Karpas-422 (cell line): ENCODE results near the gene ROBO1. TPM values are rescaled to one million over a fixed set of nuclear protein-coding genes. Genes with fewer than 3 reads are reported as not detected.

Experiments used
- DNase-seq: peaks from one replicate; pipeline ENCODE4 v3.0.0-alpha.2; 2015
- H2AFZ ChIP-seq: fragments of 200-600 bp; sonication (generic); 2 replicates; pipeline ENCODE4 v1.6.1; 2014; ENCODE audit warnings: antibody characterized with exemption, low read length, mixed read lengths
- H3K27ac ChIP-seq: fragments of 200-600 bp; sonication (generic); 2 replicates; pipeline ENCODE4 v1.5.1; 2014; ENCODE audit warnings: mild to moderate bottlenecking, low read length, moderate library complexity
- H3K27me3 ChIP-seq: fragments of 200-600 bp; sonication (generic); 2 replicates; pipeline ENCODE4 v1.6.1; 2014; ENCODE audit warnings: low read length, mixed read lengths
- H3K36me3 ChIP-seq: fragments of 200-600 bp; sonication (generic); 2 replicates; pipeline ENCODE4 v1.6.1; 2014; ENCODE audit warnings: low read length, mixed read lengths; ENCODE audit not compliant: insufficient read depth
- H3K4me1 ChIP-seq: fragments of 200-600 bp; sonication (generic); 2 replicates; pipeline ENCODE4 v1.6.1; 2014; ENCODE audit warnings: mild to moderate bottlenecking, low read length, mixed read lengths
- H3K4me2 ChIP-seq: fragments of 200-600 bp; sonication (generic); 2 replicates; pipeline ENCODE4 v1.6.1; 2014; ENCODE audit warnings: low read length, low read depth, mild to moderate bottlenecking; ENCODE audit not compliant: poor library complexity, severe bottlenecking
- H3K4me3 ChIP-seq: fragments of 200-600 bp; sonication (generic); 2 replicates; pipeline ENCODE4 v1.5.1; 2014; ENCODE audit warnings: mild to moderate bottlenecking, antibody characterized with exemption, low read length, mixed read lengths
- H3K79me2 ChIP-seq: fragments of 200-600 bp; sonication (generic); 2 replicates; pipeline ENCODE4 v1.6.1; 2014; ENCODE audit warnings: mild to moderate bottlenecking, low read length, mixed read lengths
- H3K9ac ChIP-seq: fragments of 200-600 bp; sonication (generic); 2 replicates; pipeline ENCODE4 v1.6.0; 2014; ENCODE audit warnings: low read length
- H3K9me2 ChIP-seq: fragments of 200-600 bp; sonication (generic), shearing (Covaris generic); replicated peaks from 2 replicates; pipeline ENCODE4 v1.6.0; 2014; ENCODE audit warnings: mild to moderate bottlenecking, low read length, moderate library complexity; ENCODE audit not compliant: insufficient read depth
- H3K9me3 ChIP-seq: fragments of 300-700, 200-600 bp; sonication (generic); 2 replicates; pipeline ENCODE4 v1.6.1; 2014; ENCODE audit warnings: low read length, mixed read lengths
- H4K20me1 ChIP-seq: fragments of 200-600 bp; sonication (generic); 2 replicates; pipeline ENCODE4 v1.6.1; 2014; ENCODE audit warnings: mild to moderate bottlenecking, antibody characterized with exemption, low read length, low read depth; ENCODE audit not compliant: insufficient read depth
- total RNA-seq: library from RNA; depleted of rRNA; stranded (reverse); fragments of >200 nt; shearing (Covaris generic); gene quantifications from 2 replicates; pipeline ENCODE4 v1.2.3, GENCODE V29; 2014; ENCODE audit warnings: low replicate concordance

The ROBO1 gene
- total RNA-seq, 1 experiment from 2014 or later, result not detected

- H3K4me2 ChIP-seq, result no peak overlapping the region
- H3K79me2 ChIP-seq, result no peaks in the 10 kb centered on the region
- H4K20me1 ChIP-seq, result no peaks in the 10 kb centered on the region
- H3K27me3 ChIP-seq, result no peaks in the 10 kb centered on the region
- H3K4me1 ChIP-seq, result no peaks in the 10 kb centered on the region
- DNase-seq, result no peak
- no peaks in the 10 kb centered on the region for H3K9me3 ChIP-seq
- no peaks in the 10 kb centered on the region for H3K9me2 ChIP-seq
- H2AFZ ChIP-seq, result no peak overlapping the region
- H3K4me3 ChIP-seq, result no peak overlapping the region
- H3K9ac ChIP-seq, result no peak overlapping the region
- H3K27ac ChIP-seq, result no peak overlapping the region
- H3K36me3 ChIP-seq, result no peaks in the 10 kb centered on the region
Measured at GRCh38 chr3:78794431-78794830, 973.4 kb downstream of the ROBO1 start.

- Histone ChIP-seq H3K9me3 (no peaks in the 10 kb centered on the region), H2AFZ (no peak overlapping the region), H3K4me1 (no peaks in the 10 kb centered on the region), H3K4me3 (no peak overlapping the region), H3K9me2 (no peaks in the 10 kb centered on the region), H3K27me3 (no peaks in the 10 kb centered on the region), H3K79me2 (no peaks in the 10 kb centered on the region), H3K9ac (no peak overlapping the region), H4K20me1 (no peaks in the 10 kb centered on the region), H3K4me2 (no peak overlapping the region), H3K27ac (no peak overlapping the region), H3K36me3 (no peaks in the 10 kb centered on the region)
- no peak for DNase-seq
Measured at GRCh38 chr3:78792733-78793132, 975.1 kb downstream of the ROBO1 start.

- no peaks in the 10 kb centered on the region for H3K79me2 ChIP-seq
- no peak overlapping the region for H2AFZ ChIP-seq
- no peaks in the 10 kb centered on the region for H3K9me2 ChIP-seq
- no peak overlapping the region for H3K4me3 ChIP-seq
- no peaks in the 10 kb centered on the region for H3K4me1 ChIP-seq
- no peaks in the 10 kb centered on the region for H4K20me1 ChIP-seq
- no peak overlapping the region for H3K9ac ChIP-seq
- H3K4me2 ChIP-seq, result no peak overlapping the region
- H3K27me3 ChIP-seq, result no peaks in the 10 kb centered on the region
- DNase-seq, result no peak
- no peak overlapping the region for H3K27ac ChIP-seq
- H3K9me3 ChIP-seq, result no peaks in the 10 kb centered on the region
- no peaks in the 10 kb centered on the region for H3K36me3 ChIP-seq
Measured at GRCh38 chr3:78792212-78792611, 975.6 kb downstream of the ROBO1 start.

- H3K4me2 ChIP-seq, result no peak overlapping the region
- no peaks in the 10 kb centered on the region for H3K79me2 ChIP-seq
- H4K20me1 ChIP-seq, result no peaks in the 10 kb centered on the region
- H3K4me3 ChIP-seq, result no peak overlapping the region
- no peaks in the 10 kb centered on the region for H3K27me3 ChIP-seq
- no peak overlapping the region for H2AFZ ChIP-seq
- no peaks in the 10 kb centered on the region for H3K36me3 ChIP-seq
- DNase-seq, result no peak
- no peak overlapping the region for H3K27ac ChIP-seq
- H3K9me2 ChIP-seq, result no peaks in the 10 kb centered on the region
- no peaks in the 10 kb centered on the region for H3K4me1 ChIP-seq
- H3K9me3 ChIP-seq, result no peaks in the 10 kb centered on the region
- no peak overlapping the region for H3K9ac ChIP-seq
Measured at GRCh38 chr3:78791753-78792152, 976.0 kb downstream of the ROBO1 start.

GRCh38 chr3:78788839-78789238 is 979.0 kb downstream of the ROBO1 start:
- H3K27me3 ChIP-seq, result no peaks in the 10 kb centered on the region
- H3K4me3 ChIP-seq, result no peak overlapping the region
- no peaks in the 10 kb centered on the region for H3K79me2 ChIP-seq
- no peak overlapping the region for H2AFZ ChIP-seq
- no peaks in the 10 kb centered on the region for H4K20me1 ChIP-seq
- H3K9ac ChIP-seq, result no peak overlapping the region
- H3K9me3 ChIP-seq, result no peaks in the 10 kb centered on the region
- H3K4me1 ChIP-seq, result no peaks in the 10 kb centered on the region
- no peaks in the 10 kb centered on the region for H3K36me3 ChIP-seq
- no peak overlapping the region for H3K4me2 ChIP-seq
- no peak overlapping the region for H3K27ac ChIP-seq
- no peak for DNase-seq
- no peaks in the 10 kb centered on the region for H3K9me2 ChIP-seq

GRCh38 chr3:78785004-78785403 is 982.8 kb downstream of the ROBO1 start:
- Histone ChIP-seq H3K27me3 (no peaks in the 10 kb centered on the region), H3K79me2 (no peaks in the 10 kb centered on the region), H3K9me2 (no peaks in the 10 kb centered on the region), H3K36me3 (no peaks in the 10 kb centered on the region), H3K4me2 (no peak overlapping the region), H3K27ac (no peak overlapping the region), H4K20me1 (no peaks in the 10 kb centered on the region), H3K9ac (no peak overlapping the region), H2AFZ (no peak overlapping the region), H3K4me1 (no peaks in the 10 kb centered on the region), H3K9me3 (no peaks in the 10 kb centered on the region), H3K4me3 (no peak overlapping the region)
- DNase-seq, result no peak

GRCh38 chr3:78781351-78781750 is 986.4 kb downstream of the ROBO1 start:
- Histone ChIP-seq H3K27me3 (no peaks in the 10 kb centered on the region), H3K4me3 (no peak overlapping the region), H3K9ac (no peak overlapping the region), H3K9me3 (no peaks in the 10 kb centered on the region), H3K9me2 (no peaks in the 10 kb centered on the region), H3K79me2 (no peaks in the 10 kb centered on the region), H3K36me3 (no peaks in the 10 kb centered on the region), H3K4me2 (no peak overlapping the region), H4K20me1 (no peaks in the 10 kb centered on the region), H3K27ac (no peak overlapping the region), H2AFZ (no peak overlapping the region), H3K4me1 (no peaks in the 10 kb centered on the region)
- no peak for DNase-seq

- no peak overlapping the region for H3K4me2 ChIP-seq
- H3K9me3 ChIP-seq, result no peaks in the 10 kb centered on the region
- H3K27ac ChIP-seq, result no peak overlapping the region
- no peaks in the 10 kb centered on the region for H3K9me2 ChIP-seq
- no peak overlapping the region for H3K4me3 ChIP-seq
- no peaks in the 10 kb centered on the region for H3K79me2 ChIP-seq
- no peaks in the 10 kb centered on the region for H3K4me1 ChIP-seq
- no peak overlapping the region for H2AFZ ChIP-seq
- H3K36me3 ChIP-seq, result no peaks in the 10 kb centered on the region
- no peak overlapping the region for H3K9ac ChIP-seq
- DNase-seq, result no peak
- H4K20me1 ChIP-seq, result no peaks in the 10 kb centered on the region
- no peaks in the 10 kb centered on the region for H3K27me3 ChIP-seq
Measured at GRCh38 chr3:78765671-78766485, 1001.9 kb downstream of the ROBO1 start.
